Neural cell (in vitro differentiated cells): ENCODE results near the gene KIAA1549. TPM values are rescaled to one million over a fixed set of nuclear protein-coding genes. Genes with fewer than 3 reads are reported as not detected.

Experiments used
- H2AFZ ChIP-seq: fragments of 200-600, 300-800 bp; sonication (generic), shearing (Covaris generic); 2 replicates; pipeline ENCODE4 v1.6.0; 2014; ENCODE audit warnings: low read depth, mild to moderate bottlenecking, antibody characterized with exemption, low read length, moderate library complexity
- H3F3A ChIP-seq: fragments of 200-600 bp; shearing (Covaris generic); 2 replicates; pipeline ENCODE4 v1.6.1; 2016; ENCODE audit warnings: mild to moderate bottlenecking, moderate library complexity, mixed read lengths, antibody characterized with exemption, low read length; ENCODE audit not compliant: insufficient read depth, poor library complexity, severe bottlenecking
- H3K27ac ChIP-seq: fragments of 200-600, 300-800 bp; sonication (generic), shearing (Covaris generic); 2 replicates; pipeline ENCODE4 v1.5.1; 2014; ENCODE audit warnings: mild to moderate bottlenecking, low read length, moderate library complexity
- H3K27me3 ChIP-seq: fragments of 300-800, 200-600 bp; sonication (generic), shearing (Covaris generic); 2 replicates; pipeline ENCODE4 v1.6.0; 2014; ENCODE audit warnings: mild to moderate bottlenecking, low read depth, low read length, moderate library complexity; ENCODE audit not compliant: insufficient read depth
- H3K36me3 ChIP-seq: fragments of 300-800, 200-600 bp; sonication (generic), shearing (Covaris generic); 2 replicates; pipeline ENCODE4 v1.5.1; 2014; ENCODE audit warnings: mild to moderate bottlenecking, antibody characterized with exemption, low read length, moderate library complexity; ENCODE audit not compliant: insufficient read depth
- H3K4me2 ChIP-seq: fragments of 300-800, 200-600 bp; sonication (generic), shearing (Covaris generic); 2 replicates; pipeline ENCODE4 v1.6.0; 2014; ENCODE audit warnings: mild to moderate bottlenecking, low read length
- H3K4me3 ChIP-seq: fragments of 300-800, 200-600 bp; sonication (generic), shearing (Covaris generic); 2 replicates; pipeline ENCODE4 v1.5.1; 2014; ENCODE audit warnings: mild to moderate bottlenecking, low read length, moderate library complexity
- H3K79me2 ChIP-seq: fragments of 200-600 bp; shearing (Covaris generic); replicated peaks from 2 replicates; pipeline ENCODE4 v1.6.0; 2014; ENCODE audit warnings: mild to moderate bottlenecking, low read length, moderate library complexity; ENCODE audit not compliant: insufficient read depth
- H3K9ac ChIP-seq: fragments of 300-800, 200-600 bp; sonication (generic), shearing (Covaris generic); 2 replicates; pipeline ENCODE4 v1.6.1; 2016; ENCODE audit warnings: mild to moderate bottlenecking, low read length, mixed read lengths
- H3K9me2 ChIP-seq: fragments of 200-600 bp; shearing (Covaris generic); 2 replicates; pipeline ENCODE4 v1.6.1; 2016; ENCODE audit warnings: mild to moderate bottlenecking, low read length, mixed read lengths; ENCODE audit not compliant: insufficient read depth
- H3K9me3 ChIP-seq: fragments of 200-600, 300-800 bp; sonication (generic), shearing (Covaris generic); 2 replicates; pipeline ENCODE4 v1.6.1; 2016; ENCODE audit warnings: mild to moderate bottlenecking, mixed run types, low read length, moderate library complexity, mixed read lengths
- H4K20me1 ChIP-seq: fragments of 200-600 bp; shearing (Covaris generic); 2 replicates; pipeline ENCODE4 v1.6.1; 2016; ENCODE audit warnings: mild to moderate bottlenecking, mixed run types; ENCODE audit not compliant: insufficient read depth
- CTCF ChIP-seq: fragments of 450-650 bp; IDR thresholded peaks from 2 replicates; pipeline ENCODE4 v1.5.1; 2014; ENCODE audit warnings: antibody characterized with exemption, mild to moderate bottlenecking, moderate library complexity; ENCODE audit not compliant: poor library complexity, severe bottlenecking
- EP300 ChIP-seq: fragments of 450-650 bp; conservative IDR thresholded peaks from 2 replicates; pipeline ENCODE4 v1.6.1; 2014; ENCODE audit warnings: antibody characterized with exemption, mild to moderate bottlenecking, moderate library complexity; ENCODE audit not compliant: poor library complexity, severe bottlenecking
- EZH2 ChIP-seq: fragments of 200-600, 300-800 bp; shearing (Covaris generic), sonication (generic); IDR thresholded peaks from 2 replicates; pipeline ENCODE4 v1.6.1; 2014; ENCODE audit warnings: antibody characterized with exemption, low read length, borderline replicate concordance, mild to moderate bottlenecking; ENCODE audit not compliant: insufficient read depth, poor library complexity, severe bottlenecking
- MXI1 ChIP-seq: fragments of 450-650 bp; conservative IDR thresholded peaks from 2 replicates; pipeline ENCODE4 v1.6.1; 2014; ENCODE audit warnings: antibody characterized with exemption, mild to moderate bottlenecking; ENCODE audit not compliant: poor library complexity, severe bottlenecking
- POLR2AphosphoS5 ChIP-seq: IDR thresholded peaks from 2 replicates; pipeline ENCODE4 v1.6.1; 2012
- RAD21 ChIP-seq: fragments of 450-650 bp; conservative IDR thresholded peaks from 2 replicates; pipeline ENCODE4 v1.6.1; 2014; ENCODE audit warnings: antibody characterized with exemption, mild to moderate bottlenecking, moderate library complexity
- REST ChIP-seq: IDR thresholded peaks from 2 replicates; pipeline ENCODE4 v1.6.1; 2012; ENCODE audit warnings: borderline replicate concordance
- SMC3 ChIP-seq: fragments of 450-650 bp; conservative IDR thresholded peaks from 2 replicates; pipeline ENCODE4 v1.6.1; 2014; ENCODE audit warnings: antibody characterized with exemption, mild to moderate bottlenecking, moderate library complexity; ENCODE audit not compliant: poor library complexity
- TAF1 ChIP-seq: IDR thresholded peaks from 2 replicates; pipeline ENCODE4 v1.6.1; 2012; ENCODE audit warnings: low read depth
- polyA plus RNA-seq: library from polyadenylated mRNA; depleted of rRNA; stranded (reverse); fragments of >200 nt; gene quantifications from 2 replicates; pipeline ENCODE4 v1.2.3, GENCODE V29; 2014

The KIAA1549 gene
- polyA plus RNA-seq, 1 donor from 2014 or later: 14.1 TPM

GRCh38 chr7:138934367-138934766 is 46.8 kb downstream of the KIAA1549 start:
- Histone ChIP-seq H3K79me2 (peaks cover 37% of the 10 kb centered on the region), H3F3A (no peaks in the 10 kb centered on the region), H3K4me2 (no peak overlapping the region), H3K9ac (no peak overlapping the region), H3K9me3 (no peaks in the 10 kb centered on the region), H2AFZ (no peak overlapping the region), H3K9me2 (no peaks in the 10 kb centered on the region), H3K36me3 (no peaks in the 10 kb centered on the region), H4K20me1 (no peaks in the 10 kb centered on the region), H3K27me3 (no peaks in the 10 kb centered on the region), H3K4me3 (no peak overlapping the region), H3K27ac (no peak overlapping the region)
- TF ChIP-seq EZH2 (no peak), SMC3 (no peak), REST (no peak), POLR2AphosphoS5 (no peak), CTCF (no peak), TAF1 (no peak), RAD21 (no peak), MXI1 (no peak), EP300 (no peak)

- no peaks in the 10 kb centered on the region for H3K9me3 ChIP-seq
- no peak overlapping the region for H3K4me2 ChIP-seq
- no peaks in the 10 kb centered on the region for H3K9me2 ChIP-seq
- H3F3A ChIP-seq: no peaks in the 10 kb centered on the region
- H3K27ac ChIP-seq: no peak overlapping the region
- no peaks in the 10 kb centered on the region for H3K27me3 ChIP-seq
- H3K36me3 ChIP-seq: no peaks in the 10 kb centered on the region
- H3K79me2 ChIP-seq: peaks cover 25% of the 10 kb centered on the region
- H2AFZ ChIP-seq: no peak overlapping the region
- H3K4me3 ChIP-seq: no peak overlapping the region
- H3K9ac ChIP-seq: no peak overlapping the region
- H4K20me1 ChIP-seq: no peaks in the 10 kb centered on the region
- no peak for TF ChIP-seq RAD21
Measured at GRCh38 chr7:138932870-138933269, 48.3 kb downstream of the KIAA1549 start.

- Histone ChIP-seq H3K79me2 (peaks cover 20% of the 10 kb centered on the region), H3K9me3 (no peaks in the 10 kb centered on the region)
- TF ChIP-seq EP300 (no peak), MXI1 (no peak), REST (no peak), SMC3 (no peak), EZH2 (no peak), POLR2AphosphoS5 (no peak), TAF1 (no peak), CTCF (no peak), RAD21 (no peak)
Measured at GRCh38 chr7:138932427-138932826, 48.8 kb downstream of the KIAA1549 start.

More at GRCh38 chr7:138932427-138932826, 48.8 kb downstream of the KIAA1549 start:
- Histone ChIP-seq H3K27me3 (no peaks in the 10 kb centered on the region), H3K27ac (no peak overlapping the region), H2AFZ (no peak overlapping the region), H4K20me1 (no peaks in the 10 kb centered on the region), H3K9me2 (no peaks in the 10 kb centered on the region), H3K4me2 (no peak overlapping the region), H3K9ac (no peak overlapping the region), H3K4me3 (no peak overlapping the region), H3K36me3 (no peaks in the 10 kb centered on the region), H3F3A (no peaks in the 10 kb centered on the region)
